PC-3 (cell line): ENCODE results near the gene ATP10A. TPM values are rescaled to one million over a fixed set of nuclear protein-coding genes. Genes with fewer than 3 reads are reported as not detected.
A peak's percentile ranks its signal among the peaks of the same experiment; 100 is the strongest.

Source experiments
- ATAC-seq: fragments of 200-7000 bp; cut with Tn5 transposase; 2 replicates; pipeline ENCODE4 v1.9.1; 2020; ENCODE audit warnings: mild to moderate bottlenecking, moderate library complexity
- BruUV-seq: library from RNA; stranded (reverse); fragments of 400-500 nt; replicated peaks from 2 replicates; lab custom pipeline; 2021; lab: Mats Ljungman, UMichigan
- CTCF ChIA-PET: fragments of 300-600 bp; sonication (Branson Sonifier 250); formaldehyde crosslinking; loops from one replicate; lab custom pipeline; 2022; ENCODE audit warnings: antibody characterized with exemption; lab: Charles Lee
- POLR2A ChIA-PET: fragments of 300-600 bp; sonication (Branson Sonifier 250); formaldehyde crosslinking; loops from one replicate; lab custom pipeline; 2022; ENCODE audit warnings: antibody characterized with exemption; ENCODE audit not compliant: unreplicated experiment; lab: Charles Lee
- DNase-seq: peaks from one replicate; pipeline ENCODE4 v3.0.0-alpha.2; 2015
- H2AFZ ChIP-seq: fragments of 300-600 bp; sonication (generic); 2 replicates; pipeline ENCODE4 v1.6.0; 2016; ENCODE audit warnings: antibody characterized with exemption, low read length
- H3F3A ChIP-seq: fragments of 300-600 bp; sonication (generic); one replicate; pipeline ENCODE4 v1.6.0; 2017; ENCODE audit warnings: antibody characterized with exemption, low read length, control low read depth, mild to moderate bottlenecking; ENCODE audit not compliant: unreplicated experiment
- H3K27ac ChIP-seq: fragments of 300-600 bp; sonication (generic); 2 replicates; pipeline ENCODE4 v1.5.1; 2016; ENCODE audit warnings: mild to moderate bottlenecking, low read length
- H3K27me3 ChIP-seq: fragments of 300-600 bp; sonication (generic); 2 replicates; pipeline ENCODE4 v1.6.1; 2016; ENCODE audit warnings: low read length, mixed read lengths
- H3K36me3 ChIP-seq: fragments of 300-600 bp; sonication (generic); 2 replicates; pipeline ENCODE4 v1.6.1; 2016; ENCODE audit warnings: low read depth, mixed run types, low read length, mixed read lengths
- H3K4me1 ChIP-seq: fragments of 300-600 bp; sonication (generic); 2 replicates; pipeline ENCODE4 v1.5.1; 2016; ENCODE audit warnings: low read length; ENCODE audit not compliant: insufficient read depth
- H3K4me2 ChIP-seq: fragments of 300-600 bp; sonication (generic); 2 replicates; pipeline ENCODE4 v1.6.0; 2016; ENCODE audit warnings: low read length
- H3K4me3 ChIP-seq: fragments of 300-600 bp; sonication (generic); 2 replicates; pipeline ENCODE4 v1.5.1; 2016; ENCODE audit warnings: mild to moderate bottlenecking, low read length, mixed read lengths
- H3K79me2 ChIP-seq: fragments of 300-600 bp; sonication (generic); 2 replicates; pipeline ENCODE4 v1.6.1; 2017; ENCODE audit warnings: low read length, mixed read lengths
- H3K9ac ChIP-seq: fragments of 300-600 bp; sonication (generic); 2 replicates; pipeline ENCODE4 v1.6.0; 2016; ENCODE audit warnings: mild to moderate bottlenecking, low read length
- H3K9me2 ChIP-seq: fragments of 300-600 bp; sonication (generic); replicated peaks from 2 replicates; pipeline ENCODE4 v1.6.1; 2016; ENCODE audit warnings: mixed run types, low read length, mixed read lengths
- H3K9me3 ChIP-seq: fragments of 300-600 bp; sonication (generic); 2 replicates; pipeline ENCODE4 v1.6.1; 2016; ENCODE audit warnings: low read length, mixed read lengths
- H4K20me1 ChIP-seq: fragments of 300-600 bp; sonication (generic); 2 replicates; pipeline ENCODE4 v1.6.1; 2016; ENCODE audit warnings: low read length, mixed read lengths
- EZH2 ChIP-seq: fragments of 300-600 bp; sonication (generic); IDR thresholded peaks from one replicate; pipeline ENCODE4 v1.6.1; 2017; ENCODE audit warnings: antibody characterized with exemption, mild to moderate bottlenecking, low read length; ENCODE audit not compliant: unreplicated experiment
- EZH2phosphoT487 ChIP-seq: fragments of 300-600 bp; sonication (generic); IDR thresholded peaks from 2 replicates; pipeline ENCODE4 v1.6.1; 2018; ENCODE audit warnings: mild to moderate bottlenecking, antibody characterized with exemption, low read length, borderline replicate concordance
- intact Hi-C: fragments of 100-400 bp; cut with micrococcal nuclease; formaldehyde crosslinking; loops from 2 replicates; pipeline ENCODE4 v1.9.0; 2023
- total RNA-seq: library from RNA; depleted of rRNA; stranded (reverse); fragments of >200 nt; gene quantifications from 2 replicates; pipeline ENCODE4 v1.2.3, GENCODE V29; 2014
- TF ChIP-seq, protein P1 (sequence below): fragments of 300-600 bp; sonication (generic); conservative IDR thresholded peaks from 2 replicates; pipeline ENCODE4 v1.5.1; 2017; ENCODE audit warnings: antibody characterized with exemption, low read depth, mild to moderate bottlenecking, low read length

ATP10A gene
- total RNA-seq, 1 experiment from 2014 or later: 2.6 TPM

DNA sequence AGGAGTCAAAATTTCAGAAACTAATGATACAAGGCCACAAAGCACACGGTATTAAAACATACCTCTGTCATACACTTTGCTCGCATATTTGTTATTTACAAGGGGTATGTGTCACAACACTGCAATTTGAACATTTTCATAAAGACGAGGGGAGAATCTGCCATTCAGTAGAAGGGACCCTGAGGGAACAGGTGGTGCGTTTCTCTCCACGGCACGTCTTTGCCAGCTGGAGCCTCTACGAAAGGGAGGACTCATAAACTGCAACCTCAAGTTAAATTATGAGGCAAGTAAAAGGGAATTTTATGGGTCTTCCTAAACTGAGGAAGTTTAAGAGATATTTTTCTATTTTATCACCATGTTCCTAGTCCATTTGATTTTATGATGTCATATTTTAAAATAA is 19.1 kb downstream of the ATP10A start:
- BruUV-seq: no TSS peak
- no peaks in the 10 kb centered on the region for H3K36me3 ChIP-seq
- H3K4me2 ChIP-seq: no peak overlapping the region

DNA sequence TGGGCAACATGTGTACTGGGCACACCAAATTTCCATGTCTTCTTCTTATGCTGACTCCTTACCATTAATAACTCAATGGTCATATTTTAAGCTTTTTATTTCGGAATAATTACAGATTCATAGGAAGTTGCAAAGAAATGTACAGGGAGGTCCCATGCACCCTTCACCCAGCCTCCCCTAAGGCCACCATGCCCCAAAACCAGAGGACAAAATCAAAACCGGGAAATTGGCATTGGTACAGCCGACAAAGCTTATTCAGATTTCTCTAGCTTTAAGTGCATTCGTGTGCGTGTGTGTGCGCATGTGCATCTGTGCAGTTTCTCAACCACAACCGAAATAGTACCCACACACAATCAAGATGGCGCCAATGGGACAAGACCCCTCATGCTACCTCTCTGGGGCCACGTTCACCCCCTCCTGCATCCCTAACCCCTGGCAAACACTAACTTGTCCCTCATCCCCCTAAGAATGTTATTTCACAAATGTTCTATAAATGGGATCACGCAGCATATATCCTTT is 23.4 kb downstream of the ATP10A start:
- CTCF ChIA-PET: no interaction called here
- intact Hi-C loops: no loop called here
- TF ChIP-seq EZH2phosphoT487 (no peak), EZH2 (no peak)
- TF ChIP-seq, protein P1, sequence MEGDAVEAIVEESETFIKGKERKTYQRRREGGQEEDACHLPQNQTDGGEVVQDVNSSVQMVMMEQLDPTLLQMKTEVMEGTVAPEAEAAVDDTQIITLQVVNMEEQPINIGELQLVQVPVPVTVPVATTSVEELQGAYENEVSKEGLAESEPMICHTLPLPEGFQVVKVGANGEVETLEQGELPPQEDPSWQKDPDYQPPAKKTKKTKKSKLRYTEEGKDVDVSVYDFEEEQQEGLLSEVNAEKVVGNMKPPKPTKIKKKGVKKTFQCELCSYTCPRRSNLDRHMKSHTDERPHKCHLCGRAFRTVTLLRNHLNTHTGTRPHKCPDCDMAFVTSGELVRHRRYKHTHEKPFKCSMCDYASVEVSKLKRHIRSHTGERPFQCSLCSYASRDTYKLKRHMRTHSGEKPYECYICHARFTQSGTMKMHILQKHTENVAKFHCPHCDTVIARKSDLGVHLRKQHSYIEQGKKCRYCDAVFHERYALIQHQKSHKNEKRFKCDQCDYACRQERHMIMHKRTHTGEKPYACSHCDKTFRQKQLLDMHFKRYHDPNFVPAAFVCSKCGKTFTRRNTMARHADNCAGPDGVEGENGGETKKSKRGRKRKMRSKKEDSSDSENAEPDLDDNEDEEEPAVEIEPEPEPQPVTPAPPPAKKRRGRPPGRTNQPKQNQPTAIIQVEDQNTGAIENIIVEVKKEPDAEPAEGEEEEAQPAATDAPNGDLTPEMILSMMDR: no peak

More for the DNA sequence above, 19.1 kb downstream of the ATP10A start:
- intact Hi-C loops: no loop called here
- Histone ChIP-seq H3K4me3 (no peak overlapping the region), H3K27me3 (no peaks in the 10 kb centered on the region), H3K9me2 (no peaks in the 10 kb centered on the region), H3K79me2 (no peaks in the 10 kb centered on the region), H3K4me1 (peaks cover 8% of the 10 kb centered on the region), H3K9me3 (no peaks in the 10 kb centered on the region), H3K9ac (no peak overlapping the region), H4K20me1 (no peaks in the 10 kb centered on the region), H3K27ac (no peak overlapping the region), H3F3A (no peaks in the 10 kb centered on the region), H2AFZ (no peak overlapping the region)
- DNase-seq (no peak), ATAC-seq (no peak)
- CTCF ChIA-PET: no interaction called here
- POLR2A ChIA-PET: no interaction called here
- TF ChIP-seq, protein P1: no peak
- no peak for TF ChIP-seq EZH2phosphoT487

GRCh38 chr15:25838871-25839195 is 24.3 kb downstream of the ATP10A start:
- H3F3A ChIP-seq: no peaks in the 10 kb centered on the region
- H2AFZ ChIP-seq: no peak overlapping the region
- H3K9me3 ChIP-seq: no peaks in the 10 kb centered on the region
- POLR2A ChIA-PET: no interaction called here
- peak overlapping the region; percentile 40; the same call in 1 of the 2 replicates for H3K4me2 ChIP-seq
- DNase-seq (peak; percentile 57), ATAC-seq (peak; percentile 42; the same call in 1 of the 2 replicates)
- no TSS peak for BruUV-seq
- no peaks in the 10 kb centered on the region for H4K20me1 ChIP-seq
- H3K27ac ChIP-seq: no peak overlapping the region
- intact Hi-C loops: no loop called here
- H3K79me2 ChIP-seq: no peaks in the 10 kb centered on the region
- no peaks in the 10 kb centered on the region for H3K9me2 ChIP-seq
- CTCF ChIA-PET: no interaction called here
- TF ChIP-seq, protein P1: no peak
- TF ChIP-seq EZH2phosphoT487: no peak
- TF ChIP-seq EZH2: no peak
- H3K36me3 ChIP-seq: no peaks in the 10 kb centered on the region
- no peak overlapping the region for H3K4me3 ChIP-seq
- no peak overlapping the region for H3K9ac ChIP-seq
- H3K4me1 ChIP-seq: peaks cover 15% of the 10 kb centered on the region; the same call in 1 of the 2 replicates
- no peaks in the 10 kb centered on the region for H3K27me3 ChIP-seq

More for the DNA sequence above, 23.4 kb downstream of the ATP10A start:
- H3K4me2 ChIP-seq: no peak overlapping the region
- H3K9me3 ChIP-seq: no peaks in the 10 kb centered on the region
- H3K4me3 ChIP-seq: no peak overlapping the region
- no peaks in the 10 kb centered on the region for H4K20me1 ChIP-seq
- no peak overlapping the region for H3K27ac ChIP-seq
- no peaks in the 10 kb centered on the region for H3F3A ChIP-seq
- no peaks in the 10 kb centered on the region for H3K36me3 ChIP-seq
- peaks cover 15% of the 10 kb centered on the region; the same call in 1 of the 2 replicates for H3K4me1 ChIP-seq
- no TSS peak for BruUV-seq
- ATAC-seq (no peak), DNase-seq (no peak)
- H3K27me3 ChIP-seq: no peaks in the 10 kb centered on the region
- H2AFZ ChIP-seq: no peak overlapping the region
- H3K9ac ChIP-seq: no peak overlapping the region
- POLR2A ChIA-PET: no interaction called here
- no peaks in the 10 kb centered on the region for H3K79me2 ChIP-seq
- H3K9me2 ChIP-seq: no peaks in the 10 kb centered on the region
